Neural cell (in vitro differentiated cells): Measurements from ENCODE around the gene SQSTM1. TPM values are rescaled to one million over a fixed set of nuclear protein-coding genes. Genes with fewer than 3 reads are reported as not detected.

Experiments
- H2AFZ ChIP-seq: fragments of 200-600, 300-800 bp; sonication (generic), shearing (Covaris generic); 2 replicates; pipeline ENCODE4 v1.6.0; 2014; ENCODE audit warnings: low read depth, mild to moderate bottlenecking, antibody characterized with exemption, low read length, moderate library complexity
- H3F3A ChIP-seq: fragments of 200-600 bp; shearing (Covaris generic); 2 replicates; pipeline ENCODE4 v1.6.1; 2016; ENCODE audit warnings: mild to moderate bottlenecking, moderate library complexity, mixed read lengths, antibody characterized with exemption, low read length; ENCODE audit not compliant: insufficient read depth, poor library complexity, severe bottlenecking
- H3K27ac ChIP-seq: fragments of 200-600, 300-800 bp; sonication (generic), shearing (Covaris generic); 2 replicates; pipeline ENCODE4 v1.5.1; 2014; ENCODE audit warnings: mild to moderate bottlenecking, low read length, moderate library complexity
- H3K27me3 ChIP-seq: fragments of 300-800, 200-600 bp; sonication (generic), shearing (Covaris generic); 2 replicates; pipeline ENCODE4 v1.6.0; 2014; ENCODE audit warnings: mild to moderate bottlenecking, low read depth, low read length, moderate library complexity; ENCODE audit not compliant: insufficient read depth
- H3K36me3 ChIP-seq: fragments of 300-800, 200-600 bp; sonication (generic), shearing (Covaris generic); 2 replicates; pipeline ENCODE4 v1.5.1; 2014; ENCODE audit warnings: mild to moderate bottlenecking, antibody characterized with exemption, low read length, moderate library complexity; ENCODE audit not compliant: insufficient read depth
- H3K4me2 ChIP-seq: fragments of 300-800, 200-600 bp; sonication (generic), shearing (Covaris generic); 2 replicates; pipeline ENCODE4 v1.6.0; 2014; ENCODE audit warnings: mild to moderate bottlenecking, low read length
- H3K4me3 ChIP-seq: fragments of 300-800, 200-600 bp; sonication (generic), shearing (Covaris generic); 2 replicates; pipeline ENCODE4 v1.5.1; 2014; ENCODE audit warnings: mild to moderate bottlenecking, low read length, moderate library complexity
- H3K79me2 ChIP-seq: fragments of 200-600 bp; shearing (Covaris generic); replicated peaks from 2 replicates; pipeline ENCODE4 v1.6.0; 2014; ENCODE audit warnings: mild to moderate bottlenecking, low read length, moderate library complexity; ENCODE audit not compliant: insufficient read depth
- H3K9ac ChIP-seq: fragments of 300-800, 200-600 bp; sonication (generic), shearing (Covaris generic); 2 replicates; pipeline ENCODE4 v1.6.1; 2016; ENCODE audit warnings: mild to moderate bottlenecking, low read length, mixed read lengths
- H3K9me2 ChIP-seq: fragments of 200-600 bp; shearing (Covaris generic); 2 replicates; pipeline ENCODE4 v1.6.1; 2016; ENCODE audit warnings: mild to moderate bottlenecking, low read length, mixed read lengths; ENCODE audit not compliant: insufficient read depth
- H3K9me3 ChIP-seq: fragments of 200-600, 300-800 bp; sonication (generic), shearing (Covaris generic); 2 replicates; pipeline ENCODE4 v1.6.1; 2016; ENCODE audit warnings: mild to moderate bottlenecking, mixed run types, low read length, moderate library complexity, mixed read lengths
- H4K20me1 ChIP-seq: fragments of 200-600 bp; shearing (Covaris generic); 2 replicates; pipeline ENCODE4 v1.6.1; 2016; ENCODE audit warnings: mild to moderate bottlenecking, mixed run types; ENCODE audit not compliant: insufficient read depth
- CTCF ChIP-seq: fragments of 450-650 bp; IDR thresholded peaks from 2 replicates; pipeline ENCODE4 v1.5.1; 2014; ENCODE audit warnings: antibody characterized with exemption, mild to moderate bottlenecking, moderate library complexity; ENCODE audit not compliant: poor library complexity, severe bottlenecking
- EP300 ChIP-seq: fragments of 450-650 bp; conservative IDR thresholded peaks from 2 replicates; pipeline ENCODE4 v1.6.1; 2014; ENCODE audit warnings: antibody characterized with exemption, mild to moderate bottlenecking, moderate library complexity; ENCODE audit not compliant: poor library complexity, severe bottlenecking
- EZH2 ChIP-seq: fragments of 200-600, 300-800 bp; shearing (Covaris generic), sonication (generic); IDR thresholded peaks from 2 replicates; pipeline ENCODE4 v1.6.1; 2014; ENCODE audit warnings: antibody characterized with exemption, low read length, borderline replicate concordance, mild to moderate bottlenecking; ENCODE audit not compliant: insufficient read depth, poor library complexity, severe bottlenecking
- MXI1 ChIP-seq: fragments of 450-650 bp; conservative IDR thresholded peaks from 2 replicates; pipeline ENCODE4 v1.6.1; 2014; ENCODE audit warnings: antibody characterized with exemption, mild to moderate bottlenecking; ENCODE audit not compliant: poor library complexity, severe bottlenecking
- POLR2AphosphoS5 ChIP-seq: IDR thresholded peaks from 2 replicates; pipeline ENCODE4 v1.6.1; 2012
- RAD21 ChIP-seq: fragments of 450-650 bp; conservative IDR thresholded peaks from 2 replicates; pipeline ENCODE4 v1.6.1; 2014; ENCODE audit warnings: antibody characterized with exemption, mild to moderate bottlenecking, moderate library complexity
- REST ChIP-seq: IDR thresholded peaks from 2 replicates; pipeline ENCODE4 v1.6.1; 2012; ENCODE audit warnings: borderline replicate concordance
- SMC3 ChIP-seq: fragments of 450-650 bp; conservative IDR thresholded peaks from 2 replicates; pipeline ENCODE4 v1.6.1; 2014; ENCODE audit warnings: antibody characterized with exemption, mild to moderate bottlenecking, moderate library complexity; ENCODE audit not compliant: poor library complexity
- TAF1 ChIP-seq: IDR thresholded peaks from 2 replicates; pipeline ENCODE4 v1.6.1; 2012; ENCODE audit warnings: low read depth
- polyA plus RNA-seq: library from polyadenylated mRNA; depleted of rRNA; stranded (reverse); fragments of >200 nt; gene quantifications from 2 replicates; pipeline ENCODE4 v1.2.3, GENCODE V29; 2014

The SQSTM1 gene
- polyA plus RNA-seq, 1 donor from 2014 or later: 64.5 TPM

- H3F3A ChIP-seq: no peaks in the 10 kb centered on the region
- no peaks in the 10 kb centered on the region for H3K27me3 ChIP-seq
- H3K36me3 ChIP-seq: no peaks in the 10 kb centered on the region
- no peaks in the 10 kb centered on the region for H3K79me2 ChIP-seq
- H3K9me2 ChIP-seq: no peaks in the 10 kb centered on the region
- H3K9me3 ChIP-seq: no peaks in the 10 kb centered on the region
- no peaks in the 10 kb centered on the region for H4K20me1 ChIP-seq
- no peak overlapping the region for H3K9ac ChIP-seq
- H2AFZ ChIP-seq: no peak overlapping the region
- H3K4me3 ChIP-seq: no peak overlapping the region
- H3K27ac ChIP-seq: no peak overlapping the region
- TF ChIP-seq POLR2AphosphoS5: no peak
- TF ChIP-seq EZH2: no peak
- TF ChIP-seq MXI1: no peak
- no peak for TF ChIP-seq TAF1
- no peak for TF ChIP-seq SMC3
- no peak for TF ChIP-seq CTCF
- no peak for TF ChIP-seq EP300
- TF ChIP-seq REST: no peak
- no peak for TF ChIP-seq RAD21
- H3K4me2 ChIP-seq: no peak overlapping the region
Measured at GRCh38 chr5:179777909-179778308, 42.8 kb upstream of the SQSTM1 start.

GRCh38 chr5:179778591-179778990, 42.1 kb upstream of the SQSTM1 start:
- H3K27me3 ChIP-seq: no peaks in the 10 kb centered on the region
- H3K36me3 ChIP-seq: no peaks in the 10 kb centered on the region
- H2AFZ ChIP-seq: no peak overlapping the region

More at GRCh38 chr5:179778591-179778990, 42.1 kb upstream of the SQSTM1 start:
- no peak for TF ChIP-seq MXI1
- TF ChIP-seq SMC3: no peak
- TF ChIP-seq TAF1: no peak
- no peak for TF ChIP-seq EP300
- TF ChIP-seq RAD21: no peak
- TF ChIP-seq CTCF: no peak
- TF ChIP-seq REST: no peak
- no peak for TF ChIP-seq EZH2
- TF ChIP-seq POLR2AphosphoS5: no peak
- Histone ChIP-seq H3K4me3 (no peak overlapping the region), H4K20me1 (no peaks in the 10 kb centered on the region), H3K27ac (no peak overlapping the region), H3K79me2 (no peaks in the 10 kb centered on the region), H3K9me3 (no peaks in the 10 kb centered on the region), H3K9me2 (no peaks in the 10 kb centered on the region), H3K9ac (no peak overlapping the region), H3K4me2 (no peak overlapping the region), H3F3A (no peaks in the 10 kb centered on the region)
